A549 (cell line): ENCODE results near the gene FLT3LG.

Source experiments
- CTCF ChIP-seq: fragments of >200 bp; sonication (Bioruptor Twin); formaldehyde crosslinking; IDR thresholded peaks from 3 replicates; pipeline ENCODE4 v1.5.1; 2016
- ESRRA ChIP-seq: fragments of 150-350 bp; IDR thresholded peaks from 2 replicates; pipeline ENCODE4 v1.6.1; 2014; ENCODE audit warnings: mild to moderate bottlenecking, low read length, borderline replicate concordance
- JUN ChIP-seq, 2 experiments: fragments of >200 bp; sonication (Bioruptor Twin); formaldehyde crosslinking; IDR thresholded peaks; 2 replicates in 1 of 2; 3 replicates in 1 of 2; pipeline ENCODE4 v1.6.1; 2016 to 2017
- KDM1A ChIP-seq: fragments of 200-600 bp; sonication (generic); IDR thresholded peaks from 2 replicates; pipeline ENCODE4 v1.6.1; 2016; ENCODE audit warnings: low read depth, mild to moderate bottlenecking
- POLR2A ChIP-seq: IDR thresholded peaks from 2 replicates; pipeline ENCODE4 v1.6.1; 2012; ENCODE audit warnings: mild to moderate bottlenecking, low read length
- POLR2AphosphoS2 ChIP-seq: conservative IDR thresholded peaks from 2 replicates; pipeline ENCODE4 v1.6.1; 2012; ENCODE audit warnings: low read length, improper control_type of control experiment, inconsistent platforms
- REST ChIP-seq: fragments of 200-600 bp; sonication (generic); IDR thresholded peaks from 2 replicates; pipeline ENCODE4 v1.6.1; 2016; ENCODE audit warnings: antibody characterized with exemption, mild to moderate bottlenecking, moderate library complexity
- ZFP36 ChIP-seq: fragments of 450-650 bp; IDR thresholded peaks from 2 replicates; pipeline ENCODE4 v1.6.1; 2014; ENCODE audit warnings: borderline replicate concordance; ENCODE audit not compliant: partially characterized antibody

GRCh38 chr19:49427339-49427738 is 46.7 kb upstream of the FLT3LG start:
- TF ChIP-seq JUN (IDR thresholded peaks at IDR 0.05) (no peak), CTCF (no peak), POLR2AphosphoS2 (no peak), KDM1A (no peak), REST (no peak), ESRRA (no peak), ZFP36 (no peak), POLR2A (no peak)
